Ramos (cell line): ENCODE results near the gene AMD1.
"Not testable (repeated sequence)": the region's sequence is repeated elsewhere in the genome, so short reads cannot be mapped to it uniquely, and the experiment has no call there.

ENCODE experiments used
- in situ Hi-C: fragments of 300-500 bp; cut with MboI; formaldehyde crosslinking; loops from one replicate; pipeline ENCODE4 v1.14.3; 2022; ENCODE audit warnings: low sequenced_read_pairs; ENCODE audit not compliant: unreplicated experiment

AMD1 gene

GRCh38 chr6:110876806-110877564 lies 2.4 kb downstream of the AMD1 start:
- in situ Hi-C loops, result no loop called here

GRCh38 chr6:110877569-110877968 lies 3.0 kb downstream of the AMD1 start:
- in situ Hi-C loops, result no loop called here

DNA sequence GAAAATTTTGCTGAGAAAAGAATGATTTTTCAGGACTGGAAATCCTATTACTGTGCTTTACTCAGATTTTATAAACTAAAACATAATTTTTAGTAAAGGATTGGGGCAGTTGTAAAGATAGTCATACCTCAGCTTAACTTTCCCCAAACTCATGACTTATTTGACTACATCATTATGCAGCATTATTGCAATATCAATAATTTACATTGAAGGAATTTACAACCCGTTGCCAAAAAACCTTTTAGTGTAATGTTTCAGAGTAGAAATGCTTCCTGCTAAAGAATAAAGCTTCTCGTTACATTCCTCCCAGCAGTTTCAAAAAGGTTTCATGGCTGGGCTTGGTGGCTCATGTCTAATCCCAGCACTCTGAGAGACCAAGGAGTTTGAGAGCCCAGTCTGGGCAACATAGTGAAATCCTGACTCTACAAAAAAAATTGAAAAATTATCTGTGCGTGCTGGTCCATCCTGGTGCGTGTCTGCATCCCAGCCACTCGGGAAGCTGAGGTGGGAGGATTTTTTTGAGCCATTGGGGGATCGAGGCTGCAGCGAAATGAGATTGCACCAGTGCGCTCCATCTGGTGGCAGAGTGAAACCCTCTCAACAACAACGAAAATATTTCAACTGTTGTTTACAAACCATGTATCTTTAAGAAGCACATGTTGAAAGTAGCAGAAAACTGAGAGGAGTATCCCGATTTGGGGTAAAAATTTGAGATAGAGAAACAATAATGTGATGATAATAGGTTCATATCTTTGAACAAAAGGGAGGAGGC lies 4.4 kb downstream of the AMD1 start:
- in situ Hi-C loops, result no loop called here

DNA sequence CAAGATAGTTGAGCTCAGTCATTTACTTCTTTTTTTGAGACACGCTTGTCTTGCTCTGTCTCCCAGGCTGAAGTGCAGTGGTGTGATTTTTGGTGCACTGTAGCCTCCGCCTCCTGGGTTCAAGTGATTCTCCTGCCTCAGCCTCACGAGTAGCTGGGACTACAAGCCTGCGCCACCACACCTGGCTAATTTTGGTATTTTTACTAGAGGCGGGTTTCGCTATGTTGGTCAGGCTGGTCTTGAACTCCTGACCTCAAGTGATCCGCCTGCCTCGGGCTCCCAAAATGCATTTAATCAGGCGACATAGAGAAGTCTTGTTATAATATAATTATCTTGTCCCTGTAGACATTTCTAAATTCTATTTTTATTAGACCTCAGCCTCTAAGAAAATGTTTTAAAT lies 6.1 kb downstream of the AMD1 start:
- in situ Hi-C loops, result no loop called here

GRCh38 chr6:110881546-110882273 lies 7.1 kb downstream of the AMD1 start:
- in situ Hi-C loops, result no loop called here

DNA sequence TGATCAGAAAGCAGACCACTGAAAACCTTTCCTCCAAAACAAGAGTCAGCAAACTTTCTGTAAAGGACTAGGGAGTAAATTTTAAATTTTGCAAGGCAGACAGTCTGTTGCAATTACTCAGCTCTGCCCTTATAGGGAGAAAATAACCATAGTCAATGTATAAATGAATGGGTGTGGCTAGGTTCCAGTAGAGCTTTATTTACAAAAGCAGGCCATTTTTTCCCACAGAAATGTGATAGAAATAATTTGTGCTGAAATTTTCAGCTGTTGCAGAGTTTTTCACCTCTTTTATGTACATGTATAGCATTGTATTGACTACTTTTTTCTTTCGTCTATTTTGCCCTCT lies 7.7 kb downstream of the AMD1 start:
- in situ Hi-C loops, result no loop called here

DNA sequence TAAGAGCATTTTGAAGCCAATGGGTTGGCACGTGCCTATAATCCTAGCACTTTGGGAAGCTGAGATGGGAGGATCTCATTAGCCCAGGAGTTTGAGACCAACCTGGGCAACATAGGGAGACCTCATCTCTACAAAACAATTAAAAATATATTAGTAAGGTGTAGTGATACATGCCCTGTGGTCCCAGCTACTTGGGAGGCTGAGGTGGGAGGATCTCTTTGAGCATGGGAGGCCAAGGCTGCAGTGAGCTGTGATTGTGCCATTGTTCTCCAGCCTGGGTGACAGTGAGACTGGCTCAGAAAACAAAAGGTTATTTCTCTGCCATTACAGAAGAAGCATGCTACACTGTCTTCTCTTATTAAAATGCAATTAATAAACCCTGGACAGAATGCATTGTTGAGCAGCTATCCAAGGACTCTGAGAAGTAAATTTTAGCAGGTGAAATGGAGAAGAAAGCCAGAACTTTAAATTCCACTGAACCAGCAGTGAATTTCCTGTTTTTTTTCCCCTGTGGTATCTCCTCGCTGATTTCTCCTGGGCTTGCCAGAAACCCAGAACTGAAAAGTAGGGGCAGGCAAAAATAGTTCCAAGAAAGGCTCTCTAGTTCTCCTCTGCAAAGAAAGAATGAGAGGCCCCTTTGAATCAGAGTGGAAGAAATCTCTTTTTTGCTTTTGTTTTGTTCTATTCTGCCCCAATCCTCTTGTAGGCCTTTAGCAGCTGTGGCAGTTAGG lies 8.4 kb downstream of the AMD1 start:
- in situ Hi-C loops, result no loop called here

- in situ Hi-C loops, result no loop called here
Observed at GRCh38 chr6:110884321-110884720, 9.7 kb downstream of the AMD1 start.

GRCh38 chr6:110885526-110885925 lies 10.9 kb downstream of the AMD1 start:
- in situ Hi-C loops, result no loop called here

DNA sequence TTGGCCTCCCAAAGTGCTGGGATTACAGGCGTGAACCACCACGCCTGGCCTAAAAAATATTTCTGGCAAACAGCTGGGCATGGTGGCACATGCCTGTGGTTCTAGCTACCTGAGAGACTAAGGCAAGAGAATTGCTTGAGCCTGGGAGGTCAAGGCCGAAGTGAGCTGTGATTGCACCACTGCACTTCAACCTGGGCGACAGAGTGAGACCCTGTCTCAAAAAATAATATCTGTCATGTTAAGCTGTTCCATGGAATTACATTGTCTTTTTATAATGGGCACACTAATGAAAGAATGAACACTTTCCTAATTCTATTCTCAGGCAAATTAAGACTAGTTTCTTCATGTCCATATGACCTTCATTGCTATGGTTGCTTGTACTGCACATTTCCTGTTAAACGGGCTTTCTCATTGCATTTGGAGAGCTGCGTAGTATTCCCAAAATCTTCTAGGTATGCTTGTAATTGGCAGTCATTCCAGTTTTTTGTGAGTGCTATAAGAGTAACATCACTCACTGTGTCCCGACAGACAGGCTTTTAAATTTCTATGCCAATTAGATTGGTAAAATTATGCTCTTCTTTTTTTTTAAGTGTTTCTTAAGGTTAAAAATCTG lies 12.1 kb downstream of the AMD1 start:
- in situ Hi-C loops, result no loop called here

DNA sequence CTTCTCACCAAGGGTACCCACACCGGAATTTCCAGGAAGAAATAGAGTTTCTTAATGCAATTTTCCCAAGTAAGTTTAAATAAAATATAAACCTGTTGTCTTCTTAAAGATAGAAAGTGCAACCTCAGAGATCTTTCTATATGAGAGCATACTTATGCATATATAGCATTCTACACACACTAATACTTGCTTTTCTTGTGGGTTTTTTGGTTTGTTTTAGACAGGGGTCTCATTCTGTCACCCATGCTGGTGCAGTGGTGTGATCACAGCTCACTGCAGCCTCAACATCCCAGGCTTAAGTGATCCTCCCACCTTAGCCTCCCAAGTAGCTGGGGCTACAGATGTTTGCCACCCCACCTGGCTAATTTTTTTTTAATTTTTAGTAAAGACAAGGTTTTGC lies 15.7 kb downstream of the AMD1 start:
- in situ Hi-C loops, result no loop called here

DNA sequence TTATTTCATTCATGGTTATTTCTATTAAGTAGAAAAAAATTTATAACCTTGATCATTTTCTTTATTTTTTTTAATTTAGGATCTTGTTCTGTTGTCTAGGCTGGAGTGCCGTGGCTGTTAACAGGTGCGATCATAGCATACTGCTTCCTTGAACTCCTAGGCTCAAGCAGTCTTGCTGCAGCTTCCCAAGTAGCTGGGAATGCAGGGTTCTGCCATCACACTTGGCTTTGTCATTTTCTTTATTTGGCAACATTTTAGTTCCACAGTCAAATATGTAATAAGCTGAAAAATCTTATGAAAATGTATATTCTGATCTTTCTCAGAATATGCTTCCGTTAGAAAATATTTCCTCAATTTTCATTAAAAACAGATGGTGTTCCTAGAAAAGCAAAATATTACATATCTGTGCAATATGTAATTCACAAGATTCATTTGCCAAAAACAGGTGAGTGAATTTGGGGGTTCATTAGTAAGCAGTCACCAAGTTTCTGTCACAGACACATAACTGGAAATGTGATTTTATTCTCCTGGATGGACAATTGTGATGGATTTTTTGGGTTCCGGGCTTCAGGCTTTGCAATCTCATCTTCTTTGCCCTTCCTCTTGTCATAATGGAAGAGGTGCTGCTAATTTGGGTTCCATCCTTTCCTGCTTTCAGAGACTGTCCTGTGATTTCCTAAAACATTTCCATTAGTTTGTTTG lies 21.5 kb downstream of the AMD1 start:
- in situ Hi-C loops, result no loop called here

DNA sequence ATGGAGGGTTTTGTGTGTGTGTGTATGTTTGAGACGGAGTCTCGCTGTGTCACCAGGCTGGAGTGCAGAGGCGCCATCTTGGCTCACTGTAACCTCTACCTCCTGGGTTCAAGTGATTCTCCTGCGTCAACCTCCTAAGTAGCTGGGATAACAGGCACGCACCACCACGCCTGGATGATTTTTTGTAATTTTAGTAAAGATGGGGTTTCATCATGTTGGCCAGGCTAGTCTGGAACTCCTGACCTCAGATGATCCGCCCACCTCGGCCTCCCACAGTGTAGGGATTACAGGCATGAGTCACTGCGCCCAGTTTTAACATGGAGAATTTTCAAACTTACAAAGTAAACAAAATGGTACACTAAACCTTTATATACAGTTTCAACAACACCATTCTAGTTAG lies 22.8 kb downstream of the AMD1 start:
- in situ Hi-C loops, result no loop called here

DNA sequence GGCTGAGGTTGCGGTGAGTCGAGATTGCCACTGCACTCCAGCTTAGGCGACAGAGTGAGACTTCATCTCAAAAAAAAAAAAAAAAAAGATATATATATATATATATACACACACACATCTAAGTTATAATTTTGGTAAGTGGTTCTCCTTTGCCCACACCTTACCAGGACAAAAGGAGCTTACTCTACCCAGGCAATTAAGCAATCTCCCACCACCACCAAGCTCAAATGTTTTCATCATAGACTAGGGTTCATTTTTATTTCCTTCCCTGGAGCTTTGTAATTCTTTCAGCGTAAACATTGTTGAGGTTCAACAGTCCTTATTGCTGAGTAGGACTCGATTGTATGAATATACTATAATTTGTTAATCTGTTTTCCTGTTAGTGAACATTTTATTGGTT lies 23.5 kb downstream of the AMD1 start:
- in situ Hi-C loops, result no loop called here

GRCh38 chr6:110900028-110900598 lies 25.5 kb downstream of the AMD1 start:
- in situ Hi-C loops, result no loop called here

- in situ Hi-C loops, result not testable (repeated sequence)
Observed at GRCh38 chr6:110901601-110902000, 27.0 kb downstream of the AMD1 start.

DNA sequence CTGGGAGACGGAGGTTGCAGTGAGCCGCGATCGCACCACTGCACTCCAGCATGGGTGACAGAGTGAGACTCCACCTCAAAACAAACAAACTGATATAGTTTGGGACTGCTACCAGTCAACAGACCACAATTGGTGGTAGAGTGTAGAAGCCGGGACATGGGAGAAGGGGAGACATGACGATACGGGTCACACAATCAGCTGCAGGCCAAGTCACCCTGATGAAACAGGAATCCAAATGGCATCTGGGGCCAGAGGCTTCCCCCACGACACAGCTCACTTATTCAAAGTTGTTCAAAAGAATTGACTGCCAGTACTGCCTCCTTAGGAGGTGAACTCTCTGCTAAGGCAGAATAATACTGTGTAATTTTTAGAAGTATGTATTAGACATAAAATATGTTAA lies 27.5 kb downstream of the AMD1 start:
- in situ Hi-C loops, result no loop called here

GRCh38 chr6:110906273-110906672 lies 31.7 kb downstream of the AMD1 start:
- in situ Hi-C loops, result not testable (repeated sequence)

DNA sequence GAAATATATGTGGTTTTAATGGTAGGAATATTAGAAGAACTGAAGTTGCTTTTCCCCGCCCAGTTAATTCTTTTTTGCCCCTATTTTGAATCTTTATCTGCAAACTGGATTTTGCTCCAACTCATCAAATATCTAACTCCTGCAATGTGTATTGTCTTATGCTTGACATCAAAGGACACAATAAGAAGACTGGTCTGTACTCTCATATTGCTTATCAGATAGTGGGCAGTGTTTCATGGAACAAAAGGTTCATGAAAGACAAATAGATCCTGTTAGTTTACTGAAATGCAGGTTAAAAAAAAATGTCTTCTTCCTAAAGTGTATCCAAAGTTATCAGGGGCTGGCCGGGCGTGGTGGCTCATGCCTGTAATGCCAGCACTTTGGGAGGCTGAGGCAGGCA lies 56.2 kb downstream of the AMD1 start:
- in situ Hi-C loops, result no loop called here
